Cerebellar cortex (tissue), 1 donor: ENCODE measurements around the gene FTSJ1.
A peak's percentile ranks its signal among the peaks of the same experiment; 100 is the strongest.

Experiments used
- DNase-seq: peaks from one replicate; pipeline ENCODE4 v3.0.0-alpha.2; 2015; ENCODE audit warnings: low spot score

The FTSJ1 gene

DNA sequence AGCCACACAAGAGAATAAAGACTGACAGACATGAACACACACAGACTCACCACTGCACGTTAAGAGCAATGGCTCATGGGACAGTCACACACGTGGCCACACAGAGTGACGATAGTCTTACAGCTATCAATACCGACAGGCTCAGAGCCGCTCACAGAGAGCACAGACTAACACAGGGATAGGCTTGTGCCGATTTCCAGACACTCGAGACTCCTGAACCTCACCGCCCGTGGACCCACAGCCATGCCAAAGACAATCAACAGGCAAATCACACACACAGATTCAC lies 5.2 kb upstream of the FTSJ1 start:
- no peak for DNase-seq

GRCh38 chrX:48471504-48471903 lies 4.5 kb upstream of the FTSJ1 start:
- DNase-seq = no peak

GRCh38 chrX:48472225-48472624 lies 3.8 kb upstream of the FTSJ1 start:
- DNase-seq = no peak

DNA sequence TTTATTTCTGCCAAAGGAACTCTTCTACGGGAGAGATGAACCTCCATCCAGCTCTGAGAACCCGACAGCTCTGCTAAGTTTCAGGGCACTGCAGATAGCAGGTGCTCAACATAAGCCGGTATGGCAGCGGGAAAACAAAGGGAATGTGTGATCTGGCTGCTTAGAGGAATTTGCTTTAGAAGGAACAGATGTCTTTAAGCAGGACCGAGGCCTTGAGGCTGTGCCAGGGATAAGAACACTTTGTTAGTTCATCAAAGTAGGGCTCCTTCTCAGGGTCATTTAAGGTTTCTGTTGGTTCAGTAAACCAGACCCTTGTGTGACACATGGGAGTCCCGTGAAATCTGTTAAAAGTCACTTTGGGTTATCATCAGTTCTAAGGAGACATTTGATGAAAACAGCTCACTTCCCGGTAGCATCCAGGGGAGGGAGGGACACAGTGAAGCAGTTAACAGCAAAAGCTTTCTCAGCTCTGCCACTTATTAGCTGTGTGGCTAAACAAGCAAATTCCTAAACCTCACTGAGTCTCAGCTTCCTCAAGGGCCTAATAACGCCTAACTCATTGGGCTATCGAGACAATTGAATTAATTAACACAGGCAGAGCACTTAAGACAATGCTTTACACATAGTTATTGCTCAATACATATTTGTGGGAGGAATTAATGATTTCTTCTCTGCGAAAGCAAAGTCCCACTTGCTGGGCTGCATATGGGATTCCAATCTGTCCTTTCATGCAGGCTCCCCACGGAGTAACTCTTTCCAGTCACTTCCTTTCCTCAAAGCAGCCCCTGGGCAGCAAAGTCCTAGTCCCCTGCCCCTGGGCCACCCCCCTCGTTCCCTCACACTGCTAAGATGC lies 2.9 kb upstream of the FTSJ1 start:
- DNase-seq = no peak

DNA sequence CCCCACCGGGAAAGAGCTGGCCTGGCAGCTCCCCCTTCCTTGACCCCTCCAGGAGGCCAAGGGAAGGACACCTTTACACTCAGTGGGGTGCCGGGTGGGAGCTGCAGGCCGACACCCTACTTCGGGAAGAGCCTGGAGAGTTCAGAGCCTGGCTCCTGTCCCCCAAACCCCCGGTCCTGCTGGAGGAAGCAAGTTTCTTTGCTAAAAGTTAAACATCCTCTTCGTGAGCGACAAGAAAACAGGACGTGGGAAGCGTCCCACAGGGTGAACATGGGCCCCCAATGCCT lies 2.4 kb upstream of the FTSJ1 start:
- no peak for DNase-seq

- DNase-seq = no peak
Measured at GRCh38 chrX:48474127-48474526, 1.9 kb upstream of the FTSJ1 start.

DNA sequence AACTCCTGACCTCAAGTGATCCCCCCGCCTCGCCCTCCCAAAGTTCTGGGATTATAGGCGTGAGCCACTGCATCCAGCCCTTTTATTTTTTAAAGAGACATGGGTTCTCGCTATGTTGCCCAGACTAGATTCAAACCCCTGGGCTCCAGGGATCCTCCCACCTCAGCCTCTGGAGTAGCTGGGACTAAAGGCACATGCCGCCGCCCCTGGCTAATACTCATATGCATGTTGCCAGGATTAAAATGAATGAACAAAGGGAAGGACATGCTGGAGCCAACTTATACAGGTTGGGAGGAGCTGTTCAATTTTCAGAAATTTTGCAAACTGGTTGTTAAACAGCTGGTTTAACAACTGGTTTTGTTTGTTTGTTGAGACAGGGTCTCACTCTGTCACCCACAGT lies 1.4 kb upstream of the FTSJ1 start:
- DNase-seq = no peak

DNA sequence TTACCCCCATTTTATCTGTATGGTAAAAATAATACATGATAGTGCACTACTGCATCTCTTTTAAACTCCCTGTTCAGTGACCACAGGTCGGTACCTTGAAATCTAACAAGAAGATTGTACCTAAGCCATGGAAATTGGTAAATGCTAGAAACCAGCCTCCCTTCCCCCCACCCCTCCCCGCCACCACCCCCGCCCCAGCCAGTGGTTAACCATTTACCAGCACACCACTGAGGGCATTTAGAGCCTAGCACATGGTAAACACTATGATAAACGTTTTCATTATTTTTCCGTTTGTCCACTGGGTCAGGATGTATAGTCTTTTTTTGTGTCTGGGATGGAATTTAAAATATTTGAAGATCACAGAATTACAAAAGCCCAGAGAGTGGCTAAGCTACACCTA lies 703 bp upstream of the FTSJ1 start:
- no peak for DNase-seq

DNA sequence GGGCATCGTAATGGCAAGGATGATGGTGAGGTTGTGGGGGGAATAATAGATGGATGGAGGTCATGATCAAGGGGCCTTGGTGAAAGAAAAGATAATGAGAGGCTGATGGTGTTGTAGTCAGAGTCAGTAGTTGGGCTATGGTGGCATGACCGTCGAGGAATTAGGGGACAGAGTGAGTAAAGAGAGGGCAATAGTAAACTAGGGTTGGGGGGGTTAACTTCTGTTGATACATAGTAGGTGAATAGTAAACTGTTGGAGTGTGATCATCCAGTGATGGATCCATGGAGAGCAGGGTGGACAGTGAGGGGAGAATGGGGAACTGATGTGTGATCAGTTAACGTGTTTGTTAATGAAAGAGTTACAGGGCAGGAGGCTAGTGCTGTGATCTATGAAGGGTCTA lies 920 bp downstream of the FTSJ1 start:
- no peak for DNase-seq

DNA sequence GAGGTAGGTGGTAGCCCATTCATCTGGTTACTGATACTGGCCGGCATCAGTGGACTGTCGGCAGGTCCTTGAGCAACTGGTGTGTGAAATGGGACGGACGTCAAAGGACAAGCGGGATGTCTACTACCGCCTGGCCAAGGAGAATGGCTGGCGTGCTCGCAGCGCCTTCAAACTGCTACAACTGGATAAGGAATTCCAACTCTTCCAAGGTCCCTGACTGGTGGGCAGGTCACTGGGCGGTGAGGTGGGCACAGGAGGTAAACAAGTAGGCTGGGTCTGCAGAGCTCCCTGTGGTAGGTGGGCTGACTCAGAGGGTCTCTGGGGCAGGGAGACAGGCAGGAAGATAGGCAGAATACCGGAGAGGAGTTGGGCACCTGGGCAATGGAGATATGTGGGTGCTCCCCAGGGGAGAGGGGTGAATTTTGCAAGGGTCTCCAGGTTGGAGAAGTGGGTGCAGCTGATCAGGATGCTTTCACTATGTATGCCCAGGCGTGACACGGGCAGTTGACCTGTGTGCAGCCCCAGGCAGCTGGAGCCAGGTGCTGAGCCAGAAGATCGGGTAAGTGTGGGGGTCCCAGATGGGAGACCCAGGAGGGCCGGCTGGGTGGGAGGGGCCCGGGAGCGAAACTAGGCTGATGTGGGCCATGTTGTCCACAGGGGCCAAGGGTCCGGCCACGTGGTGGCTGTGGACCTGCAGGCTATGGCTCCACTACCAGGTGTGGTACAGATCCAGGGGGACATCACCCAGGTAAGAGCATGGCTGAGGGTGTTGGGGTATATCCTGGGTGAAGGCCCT lies 2.2 kb downstream of the FTSJ1 start:
- DNase-seq = no peak

DNA sequence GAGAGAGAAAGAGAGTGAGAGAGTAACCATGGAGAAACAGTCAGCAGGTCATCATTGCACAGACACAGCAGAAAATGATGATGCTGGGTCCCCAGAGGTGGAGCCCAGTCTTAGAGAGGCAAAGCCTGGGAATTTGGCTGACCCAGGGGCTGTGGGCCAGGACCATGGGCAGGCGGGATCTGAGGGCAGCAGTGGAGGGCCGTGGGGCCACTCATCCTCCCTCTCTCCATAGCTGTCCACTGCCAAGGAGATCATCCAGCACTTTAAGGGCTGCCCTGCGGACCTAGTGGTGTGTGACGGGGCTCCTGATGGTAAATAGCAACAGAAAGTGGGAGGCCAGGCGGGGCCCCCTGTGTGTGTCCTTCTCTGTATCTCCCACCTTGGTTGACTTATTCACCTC lies 2.8 kb downstream of the FTSJ1 start:
- DNase-seq = no peak

DNA sequence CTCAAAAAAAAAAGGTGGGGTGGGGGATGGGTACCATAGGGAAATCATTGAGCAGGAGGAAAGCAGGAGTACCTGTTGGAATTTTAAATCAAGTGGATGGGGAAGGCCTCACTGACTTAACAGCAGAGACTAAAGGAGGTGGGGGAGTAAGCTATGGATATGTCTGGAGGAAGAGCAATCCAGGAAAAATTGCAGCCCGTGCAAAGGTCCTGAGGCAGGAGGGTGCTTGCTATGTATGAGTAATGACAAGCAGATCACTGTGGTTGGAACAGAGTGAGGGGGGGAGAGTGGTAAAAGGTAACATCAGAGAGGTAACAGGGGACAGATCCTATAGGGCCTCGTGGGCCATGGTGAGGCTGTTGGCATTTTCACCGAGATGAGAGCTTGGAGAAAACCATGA lies 4.1 kb downstream of the FTSJ1 start:
- DNase-seq = no peak

- DNase-seq = no peak
Measured at GRCh38 chrX:48480583-48480982, 4.6 kb downstream of the FTSJ1 start.

DNA sequence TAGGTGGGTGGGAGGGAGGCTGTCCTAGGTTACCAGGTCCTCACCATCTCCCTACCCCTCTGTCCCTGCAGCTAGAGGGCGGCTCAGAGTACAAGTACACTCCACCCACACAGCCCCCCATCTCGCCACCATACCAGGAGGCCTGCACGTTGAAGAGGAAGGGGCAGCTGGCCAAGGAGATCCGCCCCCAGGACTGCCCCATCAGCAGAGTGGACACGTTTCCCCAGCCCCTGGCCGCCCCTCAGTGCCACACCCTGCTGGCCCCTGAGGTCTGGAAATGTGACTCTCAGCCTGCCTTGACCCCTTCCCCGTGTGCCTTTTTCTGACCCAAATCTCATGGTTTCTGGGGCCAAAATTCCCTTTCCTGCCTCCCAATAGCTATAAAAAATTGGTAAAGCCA lies 6.5 kb downstream of the FTSJ1 start:
- no peak for DNase-seq

DNA sequence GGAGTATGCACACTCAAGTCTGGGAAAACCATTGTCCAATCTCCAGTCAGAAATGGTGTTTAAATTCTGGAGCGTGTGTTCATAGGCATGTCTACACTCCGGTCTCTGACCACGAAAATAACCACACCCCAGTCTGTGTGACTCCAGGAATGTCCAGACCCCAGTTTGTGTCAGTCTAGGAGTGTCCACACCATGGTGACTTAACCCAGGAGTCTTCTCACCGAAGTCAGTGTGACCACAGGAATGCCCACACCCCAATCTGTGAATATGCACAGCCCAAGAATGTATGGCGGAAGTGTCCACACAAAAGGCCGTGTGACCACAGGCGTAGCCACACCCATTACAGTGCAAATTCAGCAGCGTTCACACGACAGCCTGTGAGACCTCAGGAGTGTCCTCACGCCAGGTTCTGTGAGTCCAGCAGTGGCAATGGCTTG lies 11.4 kb downstream of the FTSJ1 start:
- DNase-seq = no peak

DNA sequence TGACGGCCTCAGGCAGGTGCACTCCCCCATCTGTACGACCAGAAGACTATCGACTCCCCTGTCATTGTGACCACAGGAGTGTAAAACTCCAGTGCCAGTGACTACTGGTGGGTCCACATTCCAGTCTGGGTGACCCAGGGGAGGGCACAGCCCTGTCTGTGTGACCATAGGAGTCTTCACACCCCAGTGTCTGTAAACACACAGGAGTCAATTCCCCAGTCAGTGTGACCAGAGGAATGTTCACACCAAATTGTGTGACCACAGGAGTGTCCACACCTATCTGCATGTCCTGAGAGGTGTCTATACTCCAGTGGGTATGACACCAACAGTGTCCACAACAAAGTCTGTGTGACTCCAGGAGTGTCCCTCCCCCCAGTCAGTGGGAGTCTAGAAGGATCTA lies 12.0 kb downstream of the FTSJ1 start:
- no peak for DNase-seq

DNA sequence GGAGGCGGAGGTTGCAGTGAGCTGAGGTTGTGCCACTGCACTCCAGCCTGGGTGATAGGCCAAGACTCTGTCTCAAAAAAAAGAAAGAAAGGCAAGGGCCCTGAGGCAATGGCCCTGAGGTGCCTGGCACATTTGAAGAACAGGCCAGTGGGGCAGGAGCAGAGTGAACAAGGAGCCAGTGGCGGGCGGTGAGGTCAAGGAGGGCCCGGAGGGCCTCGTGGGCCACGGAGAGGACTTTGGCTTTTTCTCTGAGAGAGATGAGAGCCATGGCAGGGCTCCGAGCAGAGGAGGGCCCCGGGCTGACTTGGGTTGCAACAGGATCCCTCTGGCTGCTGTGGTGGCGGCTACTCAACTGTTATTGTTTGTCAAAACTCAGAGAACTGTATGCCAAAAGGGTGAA lies 13.3 kb downstream of the FTSJ1 start:
- no peak for DNase-seq

GRCh38 chrX:48489892-48490291 lies 13.9 kb downstream of the FTSJ1 start:
- no peak for DNase-seq

GRCh38 chrX:48490661-48491060 lies 14.7 kb downstream of the FTSJ1 start:
- no peak for DNase-seq

GRCh38 chrX:48491809-48492208 lies 15.8 kb downstream of the FTSJ1 start:
- DNase-seq = no peak

DNA sequence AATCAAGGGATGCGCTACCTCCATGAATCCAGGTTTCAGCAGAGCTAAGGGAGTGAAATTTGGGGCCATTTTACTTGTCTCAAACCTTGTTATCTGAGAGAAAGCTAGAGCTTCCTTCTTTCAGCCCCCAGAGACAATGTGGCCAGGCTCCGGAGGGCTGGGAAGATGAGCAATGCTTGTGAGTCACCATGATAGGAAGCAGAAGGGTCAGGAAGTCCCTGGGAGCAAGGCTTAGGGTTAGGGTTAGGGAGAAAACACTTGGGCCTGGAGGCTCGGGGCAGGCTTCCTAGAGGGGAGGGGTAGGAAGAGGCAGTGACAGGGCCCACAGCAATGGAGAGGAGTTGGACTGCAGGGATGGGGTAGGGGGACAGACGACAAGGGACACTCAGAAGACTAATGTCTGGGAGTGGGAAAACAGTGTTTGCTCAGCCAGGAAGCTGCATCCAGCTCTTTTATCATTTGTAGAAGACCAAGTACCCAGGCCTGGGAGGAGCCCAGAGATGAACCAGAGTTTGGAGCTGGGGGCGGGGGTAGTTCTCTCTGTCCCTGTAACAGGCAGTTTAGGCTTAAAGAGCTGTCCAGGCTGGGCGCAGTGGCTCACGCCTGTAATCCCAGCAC lies 16.4 kb downstream of the FTSJ1 start:
- DNase-seq = no peak

DNA sequence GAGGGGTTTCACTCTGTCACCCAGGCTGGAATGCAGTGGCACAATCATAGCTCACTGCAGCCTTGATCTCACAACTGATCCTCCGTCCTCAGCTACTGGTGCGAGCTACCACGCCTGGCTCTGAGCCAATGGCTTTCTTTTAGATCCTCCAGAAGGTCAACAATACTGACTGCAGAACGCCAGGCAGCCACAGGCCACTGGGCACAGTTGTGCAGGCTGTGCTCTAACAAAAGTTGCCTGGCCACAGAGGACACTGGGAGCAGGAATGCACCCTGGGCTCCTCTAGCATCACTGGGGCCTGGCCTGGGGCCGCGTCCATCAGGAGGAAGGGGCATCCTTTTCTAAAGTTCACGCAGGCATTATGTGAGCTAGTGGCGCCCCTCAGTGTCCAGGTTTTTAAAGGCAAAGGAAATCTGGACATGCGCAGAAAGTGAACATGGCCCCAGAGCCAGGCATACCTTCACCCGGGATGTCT lies 17.9 kb downstream of the FTSJ1 start:
- DNase-seq = peak; percentile 35

GRCh38 chrX:48496660-48497059 lies 20.7 kb downstream of the FTSJ1 start:
- no peak for DNase-seq
